ENCODE results near the gene C5orf63.
"Not testable (repeated sequence)": the region's sequence is repeated elsewhere in the genome, so short reads cannot be mapped to it uniquely, and the experiment has no call there.

Gene C5orf63

DNA sequence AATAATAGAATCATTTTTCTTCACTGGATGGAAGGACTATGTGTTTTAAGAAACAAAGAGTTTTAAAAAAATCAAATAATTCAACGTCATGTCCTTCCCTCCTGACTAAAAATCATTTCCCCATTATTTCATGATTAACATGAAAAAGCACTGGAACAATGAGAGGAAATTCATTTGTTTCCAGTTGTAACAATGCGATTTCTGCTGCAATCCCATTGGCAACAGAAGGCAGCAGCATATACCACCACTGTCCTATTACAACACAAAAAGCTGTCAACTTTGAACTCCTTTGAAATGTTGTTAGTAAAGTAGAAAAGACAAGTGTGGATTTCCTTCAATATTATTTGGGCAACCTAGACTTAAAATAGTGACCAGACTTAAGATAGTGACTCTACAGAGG lies 3.1 kb downstream of the C5orf63 start:
- DNase-seq: no peak

- no peak for DNase-seq
These were observed 4.6 kb downstream of the C5orf63 start for GRCh38 chr5:127068493-127069214.

- DNase-seq: no peak
These were observed 6.6 kb downstream of the C5orf63 start for GRCh38 chr5:127066721-127067120.

DNA sequence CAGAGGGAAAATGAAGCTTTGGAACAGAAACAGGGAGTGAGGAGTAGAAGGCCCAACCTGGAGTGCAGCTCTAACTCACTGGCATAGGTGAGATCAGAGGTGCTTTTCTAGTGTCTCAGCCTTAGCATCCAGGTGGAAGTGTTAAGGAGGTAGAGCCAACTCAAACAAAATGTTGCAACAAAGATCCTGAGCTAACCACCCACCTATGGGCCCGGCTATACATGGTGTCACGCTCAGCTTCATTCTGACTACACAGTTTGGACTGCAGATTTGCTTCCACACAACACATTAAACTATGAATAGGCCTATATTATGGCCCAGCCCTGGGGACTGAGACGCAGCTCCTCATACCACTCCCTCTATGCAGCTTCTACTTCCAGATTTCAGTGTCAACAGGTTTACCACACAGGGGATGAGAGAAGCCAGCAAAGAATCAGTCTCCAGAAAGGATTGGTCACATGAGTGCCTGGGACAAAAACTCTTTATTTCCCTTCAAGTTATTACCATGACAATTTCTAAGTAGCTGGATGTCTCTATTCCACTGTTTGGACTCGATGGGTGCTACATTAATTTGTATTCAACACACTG lies 9.0 kb downstream of the C5orf63 start:
- DNase-seq: no peak

DNA sequence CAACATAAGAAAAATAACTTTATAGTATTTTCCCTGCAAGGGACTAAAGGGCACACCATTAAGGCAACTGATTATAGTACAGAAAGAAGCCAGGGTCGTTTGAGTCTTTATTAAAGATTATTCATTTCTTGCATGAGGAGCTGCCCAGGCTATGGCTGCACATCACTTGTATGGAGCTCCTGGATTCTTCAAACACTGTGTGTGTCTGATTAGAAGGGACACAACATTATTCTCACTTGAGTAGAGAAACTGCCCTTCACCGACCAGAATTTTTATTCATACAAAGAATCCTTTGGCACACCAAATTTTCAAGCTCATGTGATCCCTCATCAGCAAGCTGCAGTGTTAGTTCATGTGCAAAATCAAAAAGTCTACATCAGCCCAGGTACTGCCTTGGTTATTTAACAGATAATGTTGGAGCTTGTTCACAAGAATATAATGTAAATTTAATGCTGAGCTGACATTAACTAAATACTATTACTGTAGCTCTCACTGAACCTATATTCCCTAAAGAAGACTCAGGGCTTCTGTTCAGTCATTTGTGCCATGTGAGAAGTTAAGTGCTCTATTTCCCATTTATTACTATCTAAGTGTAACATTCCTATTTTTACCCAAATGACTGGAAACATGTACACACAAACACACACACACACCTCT lies 9.9 kb downstream of the C5orf63 start:
- DNase-seq: no peak

GRCh38 chr5:127061956-127062355 lies 11.3 kb downstream of the C5orf63 start:
- no peak for DNase-seq

- no peak for DNase-seq
These were observed 11.8 kb downstream of the C5orf63 start for GRCh38 chr5:127061537-127061936.

DNA sequence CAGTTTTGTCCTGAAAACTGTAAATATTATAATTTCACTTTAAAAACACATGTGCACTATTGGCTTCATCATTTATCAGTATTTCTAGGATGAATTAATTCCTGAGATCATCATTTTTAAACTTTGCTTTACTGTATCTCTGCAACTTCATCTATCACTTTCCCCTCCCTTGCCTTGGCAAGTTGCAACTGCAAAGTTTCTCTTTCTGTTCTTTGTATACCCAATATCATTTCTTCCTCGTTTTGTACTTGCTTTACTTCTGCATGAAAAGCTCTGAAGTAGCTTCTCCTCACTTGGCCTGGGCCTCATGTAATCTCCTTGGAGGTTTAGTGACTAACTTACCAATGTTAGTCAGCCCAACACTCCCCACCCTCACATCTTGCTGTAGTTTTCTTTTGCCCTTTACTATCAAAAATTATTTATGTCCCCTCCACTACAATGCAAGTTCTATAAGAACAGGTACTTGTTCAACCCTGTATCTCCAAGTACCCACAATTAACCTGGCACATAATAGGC lies 12.8 kb downstream of the C5orf63 start:
- no peak for DNase-seq

DNA sequence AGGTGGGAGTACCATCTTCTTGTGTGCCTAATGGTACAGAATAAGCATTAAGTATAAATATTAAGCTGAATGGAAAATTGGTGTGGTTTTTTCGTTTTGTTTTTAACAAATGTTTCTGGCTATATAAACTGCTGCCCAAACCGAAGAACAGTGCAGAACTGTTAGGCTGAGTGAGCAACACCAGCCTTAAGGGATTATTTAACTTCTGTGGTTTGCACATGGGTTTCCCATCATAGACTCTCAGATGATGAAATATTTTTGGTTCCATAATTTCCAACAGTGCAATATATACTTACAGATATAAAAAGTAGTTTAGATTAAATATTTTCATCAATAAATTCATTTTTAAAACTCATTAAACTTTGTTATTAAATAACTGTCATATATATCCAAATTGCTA lies 16.4 kb downstream of the C5orf63 start:
- no peak for DNase-seq

DNA sequence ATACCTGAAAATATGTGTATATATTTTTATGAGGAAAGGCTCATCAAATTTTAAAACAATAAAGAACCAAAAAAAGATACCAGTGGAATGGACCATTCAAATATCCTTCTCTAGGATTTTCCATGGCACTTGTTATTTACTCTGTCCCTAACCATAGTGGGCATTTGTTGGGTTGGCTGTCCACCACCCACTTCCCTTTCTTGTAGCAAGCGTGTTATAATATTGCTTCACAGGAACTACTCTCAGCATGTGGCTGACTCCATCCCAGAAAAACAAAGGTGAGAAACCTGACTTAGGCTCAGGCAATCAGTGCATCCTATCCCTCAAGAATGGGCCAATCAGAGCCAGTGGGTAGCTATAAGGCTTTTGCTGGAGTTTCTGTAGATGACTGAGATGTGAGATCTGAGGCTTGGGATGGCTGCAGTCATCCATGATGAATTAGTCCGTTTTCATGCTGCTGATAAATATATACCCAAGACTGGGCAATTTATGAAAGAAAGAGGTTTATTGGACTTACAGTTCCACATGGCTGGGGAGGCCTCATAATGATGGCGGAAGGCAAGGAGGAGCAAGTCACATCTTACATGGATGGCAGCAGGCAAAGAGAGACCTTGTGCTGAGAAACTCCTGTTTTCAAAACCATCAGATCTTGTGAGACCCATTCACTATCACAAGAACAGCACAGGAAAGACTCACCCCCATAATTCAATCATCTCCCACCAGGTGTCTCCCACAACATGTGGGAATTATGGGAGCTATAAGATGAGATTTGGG lies 17.2 kb downstream of the C5orf63 start:
- no peak for DNase-seq

DNA sequence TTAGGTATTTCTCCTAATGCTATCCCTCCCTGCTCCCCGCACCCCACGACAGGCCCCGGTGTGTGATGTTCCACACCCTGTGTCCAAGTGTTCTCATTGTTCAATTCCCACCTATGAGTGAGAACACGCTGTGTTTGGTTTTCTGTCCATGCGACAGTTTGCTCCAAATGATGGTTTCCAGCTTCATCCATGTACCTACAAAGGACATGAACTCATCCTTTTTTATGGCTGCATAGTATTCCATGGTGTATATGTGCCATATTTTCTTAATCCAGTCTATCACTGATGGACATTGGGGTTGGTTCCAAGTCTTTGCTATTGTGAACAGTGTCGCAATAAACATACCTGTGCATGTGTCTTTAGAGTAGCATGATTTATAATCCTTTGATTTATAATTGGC lies 19.8 kb downstream of the C5orf63 start:
- DNase-seq: not testable (repeated sequence)

DNA sequence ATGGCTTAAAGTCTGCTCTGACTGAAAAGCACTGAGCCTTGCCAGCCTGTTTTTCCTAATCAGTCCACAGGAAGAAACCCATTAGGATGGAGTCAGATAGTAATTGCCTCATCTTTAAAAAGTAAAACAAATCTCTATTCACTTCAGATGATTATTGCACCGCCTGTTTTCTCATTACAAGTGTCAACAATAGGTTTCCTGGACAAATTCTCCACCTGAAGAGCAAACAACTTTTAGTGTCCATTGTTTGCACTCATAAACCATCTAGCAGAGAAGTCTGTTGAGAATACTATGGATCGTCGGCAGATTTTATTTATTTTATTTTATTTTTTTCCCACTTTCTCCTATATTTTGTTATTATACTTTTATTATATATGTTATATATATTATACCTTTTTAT lies 20.3 kb downstream of the C5orf63 start:
- DNase-seq: no peak

- DNase-seq: no peak
These were observed 21.7 kb downstream of the C5orf63 start for GRCh38 chr5:127051591-127051990.

- no peak for DNase-seq
These were observed 26.8 kb downstream of the C5orf63 start for GRCh38 chr5:127046343-127047072.

DNA sequence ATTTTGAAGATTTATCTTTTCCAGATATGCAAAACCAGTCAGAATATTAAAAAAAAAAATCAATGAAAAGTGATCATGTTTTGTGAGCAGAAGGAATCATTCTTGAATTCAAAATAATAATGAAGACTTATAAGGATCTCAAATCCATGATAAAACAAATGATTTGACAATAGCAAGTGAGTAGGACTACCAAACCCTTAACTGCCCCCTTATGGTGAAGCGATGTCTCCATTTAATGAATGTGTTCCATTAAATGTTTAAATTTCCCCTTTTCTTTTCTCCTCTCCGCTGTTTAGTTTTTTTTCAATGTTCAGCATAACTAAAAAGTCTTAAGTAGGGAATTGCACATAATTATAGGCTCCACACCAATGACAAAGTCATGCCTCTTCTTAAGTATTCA lies 30.7 kb downstream of the C5orf63 start:
- peak; percentile 62 for DNase-seq

- DNase-seq: no peak
These were observed 31.7 kb downstream of the C5orf63 start for GRCh38 chr5:127041571-127041970.

DNA sequence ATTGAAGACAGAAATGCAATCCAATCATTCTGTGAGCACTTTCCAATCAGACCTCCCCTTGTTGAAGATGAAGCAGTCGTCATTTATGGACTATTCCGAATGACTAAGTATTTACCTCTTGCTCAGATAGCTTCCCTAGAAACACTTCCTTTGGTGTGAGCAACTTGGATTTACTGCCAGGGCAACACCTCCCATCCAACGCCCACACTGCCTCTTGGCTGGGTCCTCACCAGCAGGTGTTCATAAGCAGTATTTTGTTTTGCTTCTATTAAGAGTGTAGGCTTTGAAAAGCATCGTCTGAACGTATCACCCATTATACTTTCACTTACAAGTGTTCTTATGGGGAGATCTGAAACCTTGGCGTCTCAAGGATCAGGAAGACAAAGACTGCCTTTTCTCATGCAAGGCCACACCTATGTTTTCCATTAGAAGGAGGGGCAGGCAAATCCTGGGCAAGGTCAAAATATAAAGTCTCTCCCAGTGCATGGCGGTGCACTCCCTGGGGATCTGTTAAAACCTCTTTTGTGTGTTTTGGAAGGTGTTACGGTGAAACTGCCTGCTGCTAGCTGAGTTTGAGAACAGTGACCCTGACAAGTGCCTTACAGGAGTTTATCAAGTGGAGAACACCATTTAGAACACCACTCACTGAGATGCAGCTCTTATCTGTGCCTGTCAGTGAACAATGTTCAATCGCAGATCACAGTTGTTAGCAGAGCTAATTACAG lies 32.3 kb downstream of the C5orf63 start:
- DNase-seq: peak; percentile 10

DNA sequence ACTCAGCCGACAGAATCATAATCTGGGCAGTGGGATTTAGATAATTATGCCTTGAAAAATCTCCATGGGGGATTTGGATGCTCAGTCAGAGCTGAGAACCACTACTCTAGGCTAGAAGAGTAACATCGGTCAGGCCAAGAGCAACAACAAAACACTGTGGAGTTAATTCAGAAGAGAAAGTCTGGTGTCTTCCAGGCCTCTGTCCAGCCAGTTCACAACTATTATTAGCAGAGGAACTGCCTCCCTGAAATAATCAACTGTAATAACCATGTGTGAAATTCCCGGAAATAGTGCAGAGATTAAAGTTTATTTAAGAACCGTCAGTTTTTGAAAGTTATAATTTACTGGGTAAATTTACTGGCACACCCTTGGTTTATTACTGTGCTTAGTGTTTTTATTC lies 34.8 kb downstream of the C5orf63 start:
- no peak for DNase-seq

GRCh38 chr5:127031863-127032232 lies 41.5 kb downstream of the C5orf63 start:
- no peak for DNase-seq

- DNase-seq: peak; percentile 11
These were observed 42.0 kb downstream of the C5orf63 start for GRCh38 chr5:127031147-127031862.

All from hematopoietic multipotent progenitor cell treated with erythropoietin and hydrocortisone succinate and interleukin-3 and kit ligand, for 6 days (in vitro differentiated cells).